ENCODE data around the gene ACSBG1. TPM values are rescaled to one million over a fixed set of nuclear protein-coding genes. Genes with fewer than 3 reads are reported as not detected.

Gene ACSBG1
- total and polyA plus RNA-seq, 10 of the 15 experiments (the other 5 are each of a cell fraction or from before 2014, with no cell fraction given), result 0.11 to 0.75 (median 0.42) TPM

GRCh38 chr15:78222745-78223395 is 11.5 kb downstream of the ACSBG1 start:
- in situ Hi-C loops (cut with MboI) (no loop called here), intact Hi-C loops (cut with micrococcal nuclease; ENCODE audit: unreplicated experiment) (no loop called here)
- H3K36me3 ChIP-seq (ENCODE audit: control insufficient read depth in 2 of 2, insufficient read depth in 2 of 2, low read length in 1 of 2), result no peaks in the 10 kb centered on the region
- ChIA-PET POLR2A (no interaction called here), RAD21 (ENCODE audit: unreplicated experiment) (no interaction called here), SMC1A (ENCODE audit: uncharacterized antibody, unreplicated experiment) (interaction anchor here (1.1 to 1.5 kb wide), 2 partner anchors 18 to 27 kb away, joined by 5 to 6 read pairs; no protein-coding TSS in a partner anchor), CTCF (interaction anchor here (1.2 to 3.4 kb wide), 2 partner anchors 17 to 27 kb away, joined by 4 to 16 read pairs; no protein-coding TSS in a partner anchor)
- peaks cover 3% of the 10 kb centered on the region; the same call in 1 of the 2 replicates for H3K4me1 ChIP-seq (ENCODE audit: control insufficient read depth, insufficient read depth, low read length)
- no peak overlapping the region for H3K4me3 ChIP-seq
- BruUV-seq (replicated peaks), result no TSS peak
- no peak for DNase-seq (ENCODE audit: low read depth, low spot score)
- H3K27ac ChIP-seq (ENCODE audit: control insufficient read depth, insufficient read depth), result no peak overlapping the region
- no peak overlapping the region for H2AFZ ChIP-seq (ENCODE audit: control insufficient read depth, low read depth, low read length)
- no peak overlapping the region for H3K4me2 ChIP-seq (ENCODE audit: control insufficient read depth, insufficient read depth)
- no peaks in the 10 kb centered on the region for H4K20me1 ChIP-seq (ENCODE audit: control insufficient read depth, insufficient read depth)
- FAIRE-seq, result no peak
- WGBS (ENCODE audit: insufficient coverage, insufficient replicate concordance, low lambda C conversion rate, missing lambda C conversion rate), result 100% methylated on average over 4 of the region's 5 CpGs
- no peaks in the 10 kb centered on the region; the same call in 2 of the 3 replicates for H3K9me3 ChIP-seq (replicated peaks; ENCODE audit: control insufficient read depth, insufficient read depth, low read length)
- TF ChIP-seq BCL11A (IDR thresholded peaks at IDR 0.05; ENCODE audit: low read depth, low read length) (no peak), ZNF207 (IDR thresholded peaks at IDR 0.05; ENCODE audit: borderline replicate concordance) (no peak), SREBF1 (IDR thresholded peaks at IDR 0.05; ENCODE audit: low read length) (no peak), HCFC1 (IDR thresholded peaks at IDR 0.05; ENCODE audit: low read length) (no peak), CHD4 (IDR thresholded peaks at IDR 0.05) (no peak)
- TF ChIP-seq, protein P1, sequence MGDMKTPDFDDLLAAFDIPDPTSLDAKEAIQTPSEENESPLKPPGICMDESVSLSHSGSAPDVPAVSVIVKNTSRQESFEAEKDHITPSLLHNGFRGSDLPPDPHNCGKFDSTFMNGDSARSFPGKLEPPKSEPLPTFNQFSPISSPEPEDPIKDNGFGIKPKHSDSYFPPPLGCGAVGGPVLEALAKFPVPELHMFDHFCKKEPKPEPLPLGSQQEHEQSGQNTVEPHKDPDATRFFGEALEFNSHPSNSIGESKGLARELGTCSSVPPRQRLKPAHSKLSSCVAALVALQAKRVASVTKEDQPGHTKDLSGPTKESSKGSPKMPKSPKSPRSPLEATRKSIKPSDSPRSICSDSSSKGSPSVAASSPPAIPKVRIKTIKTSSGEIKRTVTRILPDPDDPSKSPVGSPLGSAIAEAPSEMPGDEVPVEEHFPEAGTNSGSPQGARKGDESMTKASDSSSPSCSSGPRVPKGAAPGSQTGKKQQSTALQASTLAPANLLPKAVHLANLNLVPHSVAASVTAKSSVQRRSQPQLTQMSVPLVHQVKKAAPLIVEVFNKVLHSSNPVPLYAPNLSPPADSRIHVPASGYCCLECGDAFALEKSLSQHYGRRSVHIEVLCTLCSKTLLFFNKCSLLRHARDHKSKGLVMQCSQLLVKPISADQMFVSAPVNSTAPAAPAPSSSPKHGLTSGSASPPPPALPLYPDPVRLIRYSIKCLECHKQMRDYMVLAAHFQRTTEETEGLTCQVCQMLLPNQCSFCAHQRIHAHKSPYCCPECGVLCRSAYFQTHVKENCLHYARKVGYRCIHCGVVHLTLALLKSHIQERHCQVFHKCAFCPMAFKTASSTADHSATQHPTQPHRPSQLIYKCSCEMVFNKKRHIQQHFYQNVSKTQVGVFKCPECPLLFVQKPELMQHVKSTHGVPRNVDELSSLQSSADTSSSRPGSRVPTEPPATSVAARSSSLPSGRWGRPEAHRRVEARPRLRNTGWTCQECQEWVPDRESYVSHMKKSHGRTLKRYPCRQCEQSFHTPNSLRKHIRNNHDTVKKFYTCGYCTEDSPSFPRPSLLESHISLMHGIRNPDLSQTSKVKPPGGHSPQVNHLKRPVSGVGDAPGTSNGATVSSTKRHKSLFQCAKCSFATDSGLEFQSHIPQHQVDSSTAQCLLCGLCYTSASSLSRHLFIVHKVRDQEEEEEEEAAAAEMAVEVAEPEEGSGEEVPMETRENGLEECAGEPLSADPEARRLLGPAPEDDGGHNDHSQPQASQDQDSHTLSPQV (IDR thresholded peaks at IDR 0.05), result no peak
- H3K79me2 ChIP-seq (ENCODE audit: control insufficient read depth, insufficient read depth, low read length), result no peaks in the 10 kb centered on the region
- no peak for ATAC-seq
- no peaks in the 10 kb centered on the region for H3K27me3 ChIP-seq (replicated peaks in 1 of 2; ENCODE audit: control insufficient read depth in 2 of 2, insufficient read depth in 2 of 2, low read length in 1 of 2)
- no peak overlapping the region for H3K9ac ChIP-seq (ENCODE audit: control insufficient read depth, insufficient read depth, low read length)

Data from GM12878 (cell line).